Midbrain (tissue), 1 donor: ENCODE results near the gene MAP2K3.

Source experiments
- DNase-seq: peaks from one replicate; lab custom pipeline; 2025; lab: John Stamatoyannopoulos, UW

The MAP2K3 gene

GRCh38 chr17:21252796-21253645 is 31.5 kb upstream of the MAP2K3 start, which contains the start of gene NATD1:
NATD1 (minus strand) TSS chr17:21253410; CDS start chr17:21253264, 146 bp downstream.
- DNase-seq = peak; percentile 87

GRCh38 chr17:21253646-21254441 is 30.7 kb upstream of the MAP2K3 start:
- DNase-seq = no peak

- no peak for DNase-seq
These were observed 25.9 kb upstream of the MAP2K3 start for GRCh38 chr17:21258593-21258992.

- no peak for DNase-seq
These were observed 22.1 kb upstream of the MAP2K3 start for GRCh38 chr17:21262259-21262993.

GRCh38 chr17:21263376-21263775 is 21.1 kb upstream of the MAP2K3 start:
- DNase-seq = no peak

- DNase-seq = no peak
These were observed 15.8 kb upstream of the MAP2K3 start for GRCh38 chr17:21268596-21269188.

GRCh38 chr17:21269394-21269793 is 15.1 kb upstream of the MAP2K3 start:
- DNase-seq = no peak

- DNase-seq = no peak
These were observed 12.9 kb upstream of the MAP2K3 start for GRCh38 chr17:21271454-21272183.

GRCh38 chr17:21272250-21272649 is 12.3 kb upstream of the MAP2K3 start:
- DNase-seq = no peak

GRCh38 chr17:21272881-21273792 is 11.4 kb upstream of the MAP2K3 start:
- no peak for DNase-seq

- DNase-seq = no peak
These were observed 9.4 kb upstream of the MAP2K3 start for GRCh38 chr17:21275047-21275578.

GRCh38 chr17:21275579-21276263 is 8.8 kb upstream of the MAP2K3 start:
- peak; percentile 96 for DNase-seq

GRCh38 chr17:21276264-21276588 is 8.3 kb upstream of the MAP2K3 start:
- DNase-seq = no peak

- DNase-seq = no peak
These were observed 7.2 kb upstream of the MAP2K3 start for GRCh38 chr17:21277332-21277731.

- no peak for DNase-seq
These were observed 5.9 kb upstream of the MAP2K3 start for GRCh38 chr17:21278450-21279197.

GRCh38 chr17:21279198-21279535 is 5.3 kb upstream of the MAP2K3 start:
- no peak for DNase-seq

- no peak for DNase-seq
These were observed 4.9 kb upstream of the MAP2K3 start for GRCh38 chr17:21279582-21279981.

- DNase-seq = peak; percentile 85
These were observed 4.4 kb upstream of the MAP2K3 start for GRCh38 chr17:21280081-21280518.

GRCh38 chr17:21282231-21282630 is 2.3 kb upstream of the MAP2K3 start:
- no peak for DNase-seq
